HepG2 (cell line): Measurements from ENCODE around the gene LRRC8D. TPM values are rescaled to one million over a fixed set of nuclear protein-coding genes. Genes with fewer than 3 reads are reported as not detected.

Experiments used
- ATAC-seq: fragments of 200-7000 bp; cut with Tn5 transposase; 3 replicates; pipeline ENCODE4 v1.9.1; 2020; ENCODE audit warnings: mild to moderate bottlenecking, moderate library complexity
- BruUV-seq: library from RNA; stranded (reverse); fragments of 400-500 nt; replicated peaks from 2 replicates; lab custom pipeline; 2021; lab: Mats Ljungman, UMichigan
- CTCF ChIA-PET: fragments of 300-600 bp; formaldehyde crosslinking; extraction: SDS; loops from one replicate; lab custom pipeline; 2021; ENCODE audit warnings: low total read pairs, inconsistent platforms, low intra/inter-chr PET ratio; lab: Yijun Ruan, JAX
- POLR2A ChIA-PET: fragments of 350-600 bp; sonication (Branson Sonifier 250); formaldehyde crosslinking; loops from one replicate; lab custom pipeline; 2020; ENCODE audit warnings: antibody characterized with exemption, inconsistent platforms; lab: Yijun Ruan, JAX
- DNase-seq: peaks from one replicate; pipeline ENCODE4 v3.0.0-alpha.2; 2015; ENCODE audit warnings: low spot score
- FAIRE-seq: peaks from 3 replicates; lab custom pipeline; 2011; peaks lifted over from hg19 to GRCh38; lab: Jason Lieb, UNC
- H2AFZ ChIP-seq: one replicate; pipeline ENCODE4 v1.6.1; 2011; ENCODE audit warnings: low read length, inconsistent platforms
- H3K27ac ChIP-seq: fragments of 300-600 bp; 3 replicates; pipeline ENCODE4 v1.8.0; 2011; ENCODE audit warnings: mixed run types, mild to moderate bottlenecking, mixed read lengths, low read length, inconsistent platforms; ENCODE audit not compliant: insufficient read depth; ENCODE audit errors: extremely low read length
- H3K27me3 ChIP-seq, 2 experiments: fragments of 200-600 bp in 1 of 2; 2 replicates in 1 of 2; 3 replicates in 1 of 2; pipeline versions ENCODE4 v1.6.0 to v1.8.0; 2011; ENCODE audit warnings: low read length in 2 of 2, mild to moderate bottlenecking in 2 of 2, moderate library complexity in 2 of 2, inconsistent platforms in 1 of 2; ENCODE audit not compliant: insufficient read depth in 2 of 2, control insufficient read depth in 1 of 2
- H3K36me3 ChIP-seq, 2 experiments: fragments of 200-600 bp in 1 of 2; replicated peaks in 1 of 2; 2 replicates in 1 of 2; 3 replicates in 1 of 2; pipeline versions ENCODE4 v1.5.1 to v1.8.0; 2011; ENCODE audit warnings: low read length in 2 of 2, inconsistent platforms in 1 of 2; ENCODE audit not compliant: insufficient read depth in 2 of 2, control insufficient read depth in 1 of 2
- H3K4me1 ChIP-seq: 2 replicates; pipeline ENCODE4 v1.5.1; 2012; ENCODE audit warnings: low read length, inconsistent platforms; ENCODE audit not compliant: insufficient read depth
- H3K4me2 ChIP-seq: 2 replicates; pipeline ENCODE4 v1.6.0; 2011; ENCODE audit warnings: low read depth, low read length, inconsistent platforms
- H3K4me3 ChIP-seq, 3 experiments: fragments of 200-600 bp in 1 of 3; sonication (generic), shearing (Covaris generic) in 1 of 3; replicated peaks in 1 of 3; 2 replicates each; pipeline ENCODE4 v1.5.1; 2011 to 2016; ENCODE audit warnings: low read length in 3 of 3, inconsistent platforms in 2 of 3, low read depth in 2 of 3, mild to moderate bottlenecking in 2 of 3, control low read depth in 1 of 3, mixed read lengths in 1 of 3; ENCODE audit not compliant: insufficient read depth in 1 of 3
- H3K79me2 ChIP-seq: one replicate; pipeline ENCODE4 v1.6.1; 2011; ENCODE audit warnings: low read length, inconsistent platforms; ENCODE audit not compliant: insufficient read depth
- H3K9ac ChIP-seq: 2 replicates; pipeline ENCODE4 v1.6.0; 2011; ENCODE audit warnings: mild to moderate bottlenecking, low read depth, low read length, inconsistent platforms; ENCODE audit not compliant: insufficient read depth
- H3K9me3 ChIP-seq: 2 replicates; pipeline ENCODE4 v1.5.1; 2012; ENCODE audit warnings: mild to moderate bottlenecking, low read length
- H4K20me1 ChIP-seq: 2 replicates; pipeline ENCODE4 v1.6.0; 2011; ENCODE audit warnings: inconsistent platforms, mild to moderate bottlenecking, low read length, moderate library complexity; ENCODE audit not compliant: insufficient read depth
- NR2F2 ChIP-seq: IDR thresholded peaks from 2 replicates; pipeline ENCODE4 v1.6.1; 2012; ENCODE audit warnings: low read depth, inconsistent platforms, borderline replicate concordance
- SIX1 ChIP-seq: sonication (generic); formaldehyde crosslinking; IDR thresholded peaks from 2 replicates; pipeline ENCODE4 v1.4.0; 2020; ENCODE audit warnings: missing genetic modification reagents, borderline replicate concordance
- TFE3 ChIP-seq: IDR thresholded peaks from 2 replicates; pipeline ENCODE4 v1.6.1; 2016
- WGBS: methylation state at CpG from one replicate; pipeline ENCODE4 v1.1.6; 2017; ENCODE audit warnings: low lambda C conversion rate; 5-methylcytosine and 5-hydroxymethylcytosine counted together
- in situ Hi-C: cut with HindIII; loops from 2 replicates; pipeline ENCODE4 v1.10.0; 2017; ENCODE audit warnings: low pct_unique_long_range_greater_than_20kb; ENCODE audit not compliant: extremely low pct_ligation_motif_present
- intact Hi-C: fragments of 100-400 bp; cut with micrococcal nuclease; formaldehyde crosslinking; loops from one replicate; pipeline ENCODE4 v1.10.0; 2022; ENCODE audit not compliant: unreplicated experiment
- polyA plus RNA-seq, 8 experiments: library from polyadenylated mRNA; depleted of rRNA in 3 of 8; stranded (reverse) in 7 of 8; unstranded in 1 of 8; fragments of >200 nt; fragmentation: Illumina TruSeq in 4 of 8; extraction: Trizol in 4 of 8; gene quantifications; 2 replicates each; pipeline versions ENCODE4 v1.2.1 to v1.2.3, GENCODE V29; 2011 to 2016; ENCODE audit warnings: low read depth in 4 of 8, missing spikeins in 1 of 8, mixed read lengths in 1 of 8; ENCODE audit not compliant: insufficient read depth in 1 of 8
- total RNA-seq, 5 experiments: library from RNA; depleted of rRNA; stranded (reverse); fragments of >200 nt; fragmentation: Illumina TruSeq; extraction: Trizol; gene quantifications; 2 replicates each; pipeline ENCODE4 v1.2.3, GENCODE V29; 2016; ENCODE audit warnings: low read depth in 1 of 5
- TF ChIP-seq, protein P1 (sequence below), 2 experiments: sonication (generic) in 1 of 2; formaldehyde crosslinking in 1 of 2; IDR thresholded peaks; 2 replicates each; pipeline versions ENCODE4 v1.4.0 to v1.6.1; 2016 to 2020; ENCODE audit warnings: borderline replicate concordance in 1 of 2, low read depth in 1 of 2, mild to moderate bottlenecking in 1 of 2, missing genetic modification reagents in 1 of 2

The LRRC8D gene
- total and polyA plus RNA-seq, 2 of the 13 experiments (the other 11 are each of a cell fraction or from before 2014, with no cell fraction given): 29.9 to 45.5 TPM

DNA sequence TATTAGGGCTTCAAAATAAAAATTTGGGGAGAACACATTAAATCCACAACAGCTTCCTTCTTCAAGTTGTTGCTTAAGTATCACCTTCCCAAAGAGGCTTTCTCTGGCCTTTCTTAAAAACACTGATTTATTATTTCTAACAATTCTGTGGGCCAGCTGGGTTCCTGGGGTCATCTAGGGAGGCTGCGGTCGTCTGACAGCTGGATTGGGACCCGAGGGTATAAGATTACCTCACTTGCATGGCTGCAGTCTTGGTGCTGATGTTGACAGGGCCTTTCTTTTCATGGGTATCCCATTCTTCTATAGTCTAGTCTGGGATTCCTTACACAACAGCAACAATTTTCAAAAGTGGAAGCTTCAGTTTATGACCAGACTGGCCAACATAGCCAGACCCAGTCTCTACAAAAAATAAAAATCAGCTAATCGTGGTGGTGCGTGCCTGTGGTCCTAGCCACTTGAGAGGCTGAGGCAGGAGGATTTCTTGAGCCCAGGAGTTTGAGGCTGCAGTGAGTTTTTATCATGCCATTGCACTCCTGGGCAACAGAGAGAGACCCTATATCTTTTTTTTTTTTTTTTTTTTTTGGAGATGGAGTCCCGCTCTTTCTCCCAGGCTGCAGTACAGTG, 128.0 kb downstream of the LRRC8D start (continued):
- TF ChIP-seq, protein P1, sequence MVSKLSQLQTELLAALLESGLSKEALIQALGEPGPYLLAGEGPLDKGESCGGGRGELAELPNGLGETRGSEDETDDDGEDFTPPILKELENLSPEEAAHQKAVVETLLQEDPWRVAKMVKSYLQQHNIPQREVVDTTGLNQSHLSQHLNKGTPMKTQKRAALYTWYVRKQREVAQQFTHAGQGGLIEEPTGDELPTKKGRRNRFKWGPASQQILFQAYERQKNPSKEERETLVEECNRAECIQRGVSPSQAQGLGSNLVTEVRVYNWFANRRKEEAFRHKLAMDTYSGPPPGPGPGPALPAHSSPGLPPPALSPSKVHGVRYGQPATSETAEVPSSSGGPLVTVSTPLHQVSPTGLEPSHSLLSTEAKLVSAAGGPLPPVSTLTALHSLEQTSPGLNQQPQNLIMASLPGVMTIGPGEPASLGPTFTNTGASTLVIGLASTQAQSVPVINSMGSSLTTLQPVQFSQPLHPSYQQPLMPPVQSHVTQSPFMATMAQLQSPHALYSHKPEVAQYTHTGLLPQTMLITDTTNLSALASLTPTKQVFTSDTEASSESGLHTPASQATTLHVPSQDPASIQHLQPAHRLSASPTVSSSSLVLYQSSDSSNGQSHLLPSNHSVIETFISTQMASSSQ (IDR thresholded peaks at IDR 0.05; ENCODE audit: low read depth): no peak
- TF ChIP-seq, protein P1 (CRISPR knock-in tag; IDR thresholded peaks at IDR 0.05; ENCODE audit: borderline replicate concordance): no peak
- TF ChIP-seq, all 625 proteins: peak for 0

GRCh38 chr1:89949991-89950624, 129.3 kb downstream of the LRRC8D start:
- Histone ChIP-seq H3K79me2 (no peaks in the 10 kb centered on the region), H3K27me3 (no peaks in the 10 kb centered on the region), H3K4me1 (peaks cover 84% of the 10 kb centered on the region), H3K36me3 (no peaks in the 10 kb centered on the region), H3K9me3 (no peaks in the 10 kb centered on the region), H3K27ac (peak overlapping the region; percentile 70), H2AFZ (peak overlapping the region; percentile 22), H4K20me1 (no peaks in the 10 kb centered on the region), H3K4me2 (peak overlapping the region; percentile 60), H3K9ac (peak overlapping the region; percentile 41), H3K4me3 (peak overlapping the region in 2 of 3 experiments; percentile 0 to 38; a peak in 2 of 6 replicates)
- peak; percentile 86 for FAIRE-seq
- intact Hi-C loops (loop anchor here (10.0 kb wide), 1 partner anchor 145 kb away; no protein-coding TSS in a partner anchor), in situ Hi-C loops (no loop called here)
- CTCF ChIA-PET: no interaction called here
- POLR2A ChIA-PET: interaction anchor here (2.4 kb wide), 1 partner anchor 129 kb away, joined by 10 read pairs; the partner anchor contains the start of gene LRRC8D
- BruUV-seq: no TSS peak
- peak; percentile 74 for ATAC-seq
- 0% methylated on average over 1 of the region's 1 CpG for WGBS
- DNase-seq: peak; percentile 58
- TF ChIP-seq NR2F2 (peak; percentile 82), TFE3 (CRISPR knock-in tag) (0 out of 2 replicates have a peak, but pooled peaks have one; percentile 9), SIX1 (peak; percentile 67; the same call in 1 of the 2 replicates)
